RWPE2 (cell line): ENCODE measurements around the gene QDPR.

ENCODE experiments used
- ATAC-seq: fragments of 200-7000 bp; cut with Tn5 transposase; 3 replicates; pipeline ENCODE4 v1.9.1; 2021; ENCODE audit warnings: low read depth
- DNase-seq: peaks from one replicate; pipeline ENCODE4 v3.0.0-alpha.2; 2020; ENCODE audit warnings: low spot score
- H3K27ac ChIP-seq: fragments of 450-650 bp; 2 replicates; pipeline ENCODE4 v1.5.1; 2017; ENCODE audit warnings: mild to moderate bottlenecking; ENCODE audit not compliant: poor library complexity, severe bottlenecking
- H3K27me3 ChIP-seq: fragments of 250-450 bp; sonication (Bioruptor Pico); 2 replicates; pipeline ENCODE4 v1.5.1; 2021; ENCODE audit warnings: mild to moderate bottlenecking, moderate library complexity; ENCODE audit not compliant: insufficient read depth, poor library complexity, severe bottlenecking
- H3K36me3 ChIP-seq: fragments of 250-450 bp; sonication (Bioruptor Pico); 2 replicates; pipeline ENCODE4 v1.5.1; 2020; ENCODE audit warnings: low read depth, mild to moderate bottlenecking, moderate library complexity
- H3K4me1 ChIP-seq: fragments of 250-450 bp; sonication (Bioruptor Pico); 2 replicates; pipeline ENCODE4 v1.5.1; 2021; ENCODE audit warnings: mild to moderate bottlenecking, moderate library complexity; ENCODE audit not compliant: insufficient read depth, poor library complexity, severe bottlenecking
- H3K4me3 ChIP-seq: fragments of 250-450 bp; sonication (Bioruptor Pico); 2 replicates; pipeline ENCODE4 v1.5.1; 2021; ENCODE audit warnings: mild to moderate bottlenecking, moderate library complexity; ENCODE audit not compliant: severe bottlenecking
- H3K9me3 ChIP-seq: fragments of 250-450 bp; sonication (Bioruptor Pico); 2 replicates; pipeline ENCODE4 v1.5.1; 2021; ENCODE audit warnings: mild to moderate bottlenecking, moderate library complexity; ENCODE audit not compliant: severe bottlenecking
- TF ChIP-seq, protein P1 (sequence below): fragments of 450-650 bp; IDR thresholded peaks from one replicate; pipeline ENCODE4 v1.5.1; 2017; ENCODE audit warnings: mild to moderate bottlenecking, moderate library complexity; ENCODE audit not compliant: poor library complexity, severe bottlenecking

QDPR gene

DNA sequence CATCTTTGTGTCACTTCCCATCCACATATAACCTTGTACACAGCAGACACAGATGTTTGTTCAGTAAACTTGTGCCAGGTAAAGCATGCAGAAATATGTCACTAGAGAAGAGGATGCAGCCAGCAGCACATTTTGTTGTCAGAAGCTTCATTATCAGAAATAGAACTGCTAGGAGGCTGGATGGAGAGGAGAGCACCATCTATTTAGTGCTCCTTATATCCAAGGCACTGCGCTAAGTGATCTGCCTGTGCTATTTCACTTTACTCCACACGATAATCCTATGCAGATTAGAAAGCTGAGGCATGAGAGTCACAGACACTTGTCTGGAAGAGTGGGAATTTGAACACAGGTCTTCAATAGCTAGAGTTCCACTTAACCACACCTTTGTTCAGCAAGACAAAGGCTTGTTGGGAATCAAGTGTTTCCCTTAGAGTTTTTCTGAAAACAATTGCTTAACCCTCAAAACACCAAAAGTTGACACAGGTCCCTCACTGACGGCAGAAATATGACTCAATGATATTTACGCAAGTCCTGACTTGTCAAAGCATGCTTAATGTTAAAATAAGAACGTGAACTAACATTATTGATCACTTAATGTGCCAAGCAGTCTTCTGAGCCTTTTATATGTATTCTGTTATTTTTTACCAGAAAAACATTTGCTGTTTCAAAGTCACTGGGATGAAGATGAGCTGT is 1.2 kb upstream of the QDPR start:
- H3K27ac ChIP-seq = peak overlapping the region; percentile 26
- no peak; the same call in 1 of the 3 replicates for ATAC-seq
- no peaks in the 10 kb centered on the region for H3K9me3 ChIP-seq
- peaks cover 22% of the 10 kb centered on the region for H3K36me3 ChIP-seq
- H3K4me3 ChIP-seq = no peak overlapping the region
- H3K4me1 ChIP-seq = peaks cover 16% of the 10 kb centered on the region
- no peaks in the 10 kb centered on the region for H3K27me3 ChIP-seq
- TF ChIP-seq, protein P1, sequence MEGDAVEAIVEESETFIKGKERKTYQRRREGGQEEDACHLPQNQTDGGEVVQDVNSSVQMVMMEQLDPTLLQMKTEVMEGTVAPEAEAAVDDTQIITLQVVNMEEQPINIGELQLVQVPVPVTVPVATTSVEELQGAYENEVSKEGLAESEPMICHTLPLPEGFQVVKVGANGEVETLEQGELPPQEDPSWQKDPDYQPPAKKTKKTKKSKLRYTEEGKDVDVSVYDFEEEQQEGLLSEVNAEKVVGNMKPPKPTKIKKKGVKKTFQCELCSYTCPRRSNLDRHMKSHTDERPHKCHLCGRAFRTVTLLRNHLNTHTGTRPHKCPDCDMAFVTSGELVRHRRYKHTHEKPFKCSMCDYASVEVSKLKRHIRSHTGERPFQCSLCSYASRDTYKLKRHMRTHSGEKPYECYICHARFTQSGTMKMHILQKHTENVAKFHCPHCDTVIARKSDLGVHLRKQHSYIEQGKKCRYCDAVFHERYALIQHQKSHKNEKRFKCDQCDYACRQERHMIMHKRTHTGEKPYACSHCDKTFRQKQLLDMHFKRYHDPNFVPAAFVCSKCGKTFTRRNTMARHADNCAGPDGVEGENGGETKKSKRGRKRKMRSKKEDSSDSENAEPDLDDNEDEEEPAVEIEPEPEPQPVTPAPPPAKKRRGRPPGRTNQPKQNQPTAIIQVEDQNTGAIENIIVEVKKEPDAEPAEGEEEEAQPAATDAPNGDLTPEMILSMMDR = no peak
- no peak for DNase-seq

DNA sequence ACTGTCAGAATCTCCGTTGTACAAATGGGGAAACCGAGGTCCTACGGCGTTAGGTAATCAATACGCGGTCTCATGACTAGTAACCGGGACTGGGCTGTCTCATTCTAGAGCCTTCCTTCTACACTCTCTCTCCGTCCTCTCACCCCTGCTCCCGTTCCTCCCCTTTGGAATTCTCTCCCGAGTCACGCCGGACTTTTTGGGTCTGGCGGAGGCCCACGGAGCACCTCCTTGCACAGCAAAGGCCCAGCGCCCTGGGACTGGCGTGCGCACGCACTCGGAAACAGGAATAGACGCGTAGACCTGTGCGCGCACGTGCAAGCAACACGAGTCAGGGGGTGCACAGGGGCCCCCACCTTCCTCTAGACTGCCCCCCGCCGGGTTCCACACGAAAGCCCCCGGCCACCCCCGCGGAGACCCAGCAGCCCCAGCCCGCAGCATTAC is 361 bp downstream of the QDPR start:
- Histone ChIP-seq H3K27me3 (no peaks in the 10 kb centered on the region), H3K36me3 (peaks cover 35% of the 10 kb centered on the region), H3K27ac (peak overlapping the region; percentile 26), H3K4me1 (peaks cover 16% of the 10 kb centered on the region), H3K9me3 (no peaks in the 10 kb centered on the region), H3K4me3 (peak overlapping the region; percentile 89)
- TF ChIP-seq, protein P1 = no peak
- DNase-seq = peak; percentile 62
- ATAC-seq = peak; percentile 56

DNA sequence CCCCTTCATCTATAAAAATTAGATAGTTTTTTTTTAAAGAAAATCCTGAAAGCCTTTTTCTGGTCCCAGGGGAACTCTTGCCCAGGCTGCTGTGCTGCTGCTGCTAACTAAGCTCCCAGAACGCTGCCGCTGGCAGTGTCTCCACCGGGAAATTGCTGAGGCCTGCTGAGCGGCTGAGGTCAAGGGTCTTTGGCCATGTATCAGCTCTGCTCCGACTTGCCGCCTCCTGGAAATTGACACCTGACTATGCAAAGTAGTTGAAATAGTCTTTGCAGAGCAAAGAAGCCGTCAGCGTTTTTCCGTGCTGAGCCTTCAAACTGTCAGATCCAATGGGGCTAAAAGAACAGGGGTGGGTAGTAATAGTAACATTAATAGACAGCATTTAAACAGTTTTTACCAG is 839 bp downstream of the QDPR start:
- H3K27ac ChIP-seq = peak overlapping the region; percentile 26
- H3K9me3 ChIP-seq = no peaks in the 10 kb centered on the region
- H3K4me1 ChIP-seq = peaks cover 16% of the 10 kb centered on the region
- TF ChIP-seq, protein P1 = no peak
- no peak for DNase-seq
- no peak for ATAC-seq
- peak overlapping the region; percentile 89 for H3K4me3 ChIP-seq
- no peaks in the 10 kb centered on the region for H3K27me3 ChIP-seq
- peaks cover 38% of the 10 kb centered on the region for H3K36me3 ChIP-seq

DNA sequence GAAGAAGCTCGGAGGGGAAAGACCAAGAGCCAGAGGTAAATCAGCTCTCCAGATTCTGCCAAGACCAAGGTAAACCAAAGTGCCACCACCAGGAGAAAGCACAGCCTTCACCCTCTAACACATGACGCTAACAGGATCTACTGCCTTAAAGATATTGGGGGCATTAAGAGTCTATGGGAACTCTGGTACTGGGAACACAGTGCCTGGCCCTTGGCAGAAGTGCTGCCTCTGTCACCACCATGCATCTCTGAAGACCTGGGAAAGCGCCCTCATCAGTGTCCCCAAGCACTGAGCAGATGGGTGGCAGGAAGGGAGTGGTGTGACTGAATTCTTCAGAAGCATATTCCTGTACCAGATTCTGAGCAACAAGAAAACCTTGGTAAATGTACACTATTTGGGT is 1.3 kb downstream of the QDPR start:
- H3K4me3 ChIP-seq = no peak overlapping the region
- DNase-seq = no peak
- H3K36me3 ChIP-seq = peaks cover 43% of the 10 kb centered on the region
- H3K9me3 ChIP-seq = no peaks in the 10 kb centered on the region
- H3K4me1 ChIP-seq = peaks cover 16% of the 10 kb centered on the region
- TF ChIP-seq, protein P1 = no peak
- no peaks in the 10 kb centered on the region for H3K27me3 ChIP-seq
- H3K27ac ChIP-seq = no peak overlapping the region
- ATAC-seq = no peak

DNA sequence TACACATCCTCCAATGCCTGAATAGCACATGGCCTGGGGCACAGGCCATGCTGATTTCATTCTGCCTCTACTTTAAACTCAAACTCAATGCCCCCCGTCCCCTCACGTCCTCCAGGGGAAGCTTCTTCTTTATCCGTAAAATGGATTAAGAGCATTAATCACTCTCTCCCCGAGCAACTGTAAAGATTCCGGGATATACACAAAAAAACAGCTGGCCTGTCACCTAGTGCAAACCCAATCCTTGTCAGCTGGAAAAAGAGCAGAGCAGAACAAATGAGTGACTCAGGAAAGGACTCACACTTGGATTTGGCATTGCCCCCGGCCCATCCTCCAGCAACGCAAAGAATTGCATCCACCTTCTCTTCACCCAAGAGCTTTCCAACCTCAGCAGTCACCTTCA is 7.8 kb downstream of the QDPR start:
- H3K36me3 ChIP-seq = peaks cover 78% of the 10 kb centered on the region
- no peaks in the 10 kb centered on the region for H3K4me1 ChIP-seq
- H3K9me3 ChIP-seq = no peaks in the 10 kb centered on the region
- H3K27me3 ChIP-seq = no peaks in the 10 kb centered on the region
- ATAC-seq = no peak
- DNase-seq = no peak
- no peak overlapping the region for H3K4me3 ChIP-seq
- TF ChIP-seq, protein P1 = no peak
- no peak overlapping the region for H3K27ac ChIP-seq
